HG02852 (cell line): Measurements from ENCODE around the gene ALKBH5.

ENCODE experiments used
- ATAC-seq: cut with Tn5 transposase; IDR thresholded peaks from one replicate; pipeline ENCODE4 v1.9.1; 2021; ENCODE audit warnings: mild to moderate bottlenecking, moderate library complexity; ENCODE audit not compliant: unreplicated experiment

Gene ALKBH5

DNA sequence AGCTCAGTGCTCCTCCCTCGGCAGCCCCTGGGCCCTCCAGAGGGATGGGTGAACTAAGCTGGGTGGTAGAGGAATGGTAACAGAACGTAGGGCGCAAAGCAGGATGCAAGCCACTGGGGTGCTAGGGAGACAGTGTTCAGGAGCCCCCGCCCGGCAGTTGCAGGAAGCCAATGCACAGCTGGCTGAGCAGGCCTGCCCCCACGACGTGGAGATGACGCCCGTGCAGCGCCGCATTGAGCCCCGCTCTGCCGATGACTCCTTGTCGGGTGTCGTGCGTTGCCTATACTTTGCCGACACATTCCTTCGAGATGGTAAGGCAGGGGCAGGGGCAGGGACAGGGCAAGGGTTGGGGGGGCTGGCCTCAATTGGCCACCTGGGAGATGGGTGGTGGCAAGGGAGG, 54.7 kb downstream of the ALKBH5 start:
- no peak for ATAC-seq

DNA sequence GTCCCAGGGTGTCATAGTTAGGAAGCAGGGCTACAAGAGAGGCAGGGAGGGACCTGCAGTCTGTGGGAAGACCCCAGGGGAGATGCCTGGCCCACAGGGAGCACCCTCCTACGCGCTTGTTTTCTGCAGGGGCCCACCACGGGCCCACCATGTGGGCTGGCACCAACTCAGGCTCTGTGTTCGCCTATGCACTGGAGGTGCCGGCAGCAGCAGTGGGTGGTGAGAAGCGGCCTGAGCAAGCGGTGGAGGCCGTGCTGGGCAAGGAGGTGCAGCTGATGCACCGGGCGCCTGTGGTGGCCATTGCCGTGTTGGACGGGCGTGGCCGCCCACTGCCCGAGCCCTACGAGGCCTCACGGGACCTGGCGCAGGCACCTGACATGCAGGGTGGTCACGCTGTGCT, 56.8 kb downstream of the ALKBH5 start:
- ATAC-seq: no peak

DNA sequence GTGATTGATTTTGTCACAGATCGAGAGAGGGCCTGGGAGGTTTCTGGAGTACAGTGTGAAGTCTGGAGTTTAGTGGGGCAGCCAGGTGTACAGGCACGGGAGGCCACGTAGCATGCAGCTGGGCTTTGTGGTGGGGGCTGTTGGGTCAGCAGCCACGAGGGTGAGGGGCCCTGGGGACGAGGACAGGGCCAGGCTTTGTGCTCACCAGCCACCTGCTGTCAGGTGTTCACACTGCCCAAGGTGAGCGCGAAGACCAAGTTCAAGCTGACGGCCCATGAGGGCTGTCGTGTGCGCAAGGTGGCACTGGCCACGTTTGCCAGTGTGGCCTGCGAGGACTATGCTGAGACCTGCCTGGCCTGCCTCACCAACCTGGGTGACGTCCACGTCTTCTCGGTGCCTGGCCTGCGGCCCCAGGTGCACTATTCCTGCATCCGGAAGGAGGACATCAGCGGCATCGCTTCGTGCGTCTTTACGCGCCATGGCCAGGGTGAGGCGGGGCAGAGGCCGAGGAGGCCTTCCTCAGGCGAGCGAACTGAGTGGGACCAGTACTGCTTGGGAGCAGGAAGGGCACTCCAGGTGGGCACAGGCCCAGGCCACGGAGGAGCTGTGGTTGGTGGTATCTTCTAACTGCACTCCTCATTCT, 57.7 kb downstream of the ALKBH5 start:
- no peak for ATAC-seq

DNA sequence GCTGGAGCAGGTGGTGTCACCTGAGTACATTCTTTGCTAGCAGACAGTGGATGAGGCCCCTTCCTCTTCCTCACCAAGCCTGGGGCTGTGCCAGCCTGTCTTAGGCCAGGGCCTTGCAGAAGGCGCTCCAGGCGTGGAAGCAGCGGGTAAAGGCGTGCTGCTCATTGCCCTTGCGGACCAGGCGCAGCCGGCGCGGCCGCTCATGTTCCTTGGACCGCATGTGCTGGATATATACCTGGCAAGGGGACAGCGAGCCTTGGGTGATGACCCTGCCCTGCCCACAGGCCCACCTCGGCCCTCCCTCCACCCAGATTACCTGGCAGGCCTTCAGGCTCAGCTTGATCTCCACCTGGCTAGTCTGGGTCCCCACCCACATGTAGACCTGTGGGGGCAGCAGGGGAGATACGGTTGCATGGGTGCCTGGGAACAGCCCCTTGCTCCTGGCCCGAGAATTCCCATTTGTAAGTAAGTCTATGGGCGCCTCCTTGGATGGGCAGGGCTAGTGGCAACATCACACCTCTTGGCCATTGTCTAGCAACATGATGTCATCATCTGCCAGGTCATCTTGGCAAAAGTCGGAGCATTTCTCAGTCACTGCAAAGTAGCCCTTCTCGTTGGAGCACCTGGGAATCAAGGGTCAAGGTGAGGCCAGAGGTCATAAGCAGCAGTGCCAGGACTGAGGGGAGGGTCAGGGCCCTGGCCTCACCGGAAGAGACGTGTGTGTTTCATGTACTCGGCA, 61.6 kb downstream of the ALKBH5 start:
- ATAC-seq: no peak

DNA sequence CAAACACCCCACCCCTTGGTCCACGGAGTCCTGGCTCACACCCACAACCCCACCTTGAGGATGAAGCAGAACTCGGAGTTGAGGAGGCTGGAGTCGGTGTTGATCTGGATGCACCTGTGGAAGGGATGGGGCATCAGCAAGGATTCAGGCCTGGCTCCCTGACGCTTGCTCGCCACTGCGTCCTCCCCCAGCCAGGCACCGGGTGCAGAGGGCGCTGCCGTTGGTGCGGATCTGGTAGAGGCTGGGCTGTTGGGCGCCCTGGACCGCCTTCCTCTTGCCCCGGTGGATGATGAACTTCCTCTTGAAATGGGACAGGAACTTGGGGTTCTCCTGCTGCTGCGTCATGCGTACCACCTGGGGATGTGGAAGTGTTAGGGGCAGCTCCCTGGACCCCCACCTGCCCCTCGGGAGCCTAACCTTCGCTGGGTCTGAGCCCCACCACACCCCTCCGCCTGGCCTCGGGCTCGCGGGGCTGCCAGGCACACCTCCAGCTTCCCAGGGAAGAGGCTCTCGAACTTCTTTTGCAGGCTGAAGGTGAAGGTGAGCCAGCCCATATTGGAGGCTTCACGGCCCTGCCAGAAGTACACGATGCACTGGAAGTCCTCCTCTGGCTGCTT, 62.6 kb downstream of the ALKBH5 start:
- ATAC-seq: no peak

DNA sequence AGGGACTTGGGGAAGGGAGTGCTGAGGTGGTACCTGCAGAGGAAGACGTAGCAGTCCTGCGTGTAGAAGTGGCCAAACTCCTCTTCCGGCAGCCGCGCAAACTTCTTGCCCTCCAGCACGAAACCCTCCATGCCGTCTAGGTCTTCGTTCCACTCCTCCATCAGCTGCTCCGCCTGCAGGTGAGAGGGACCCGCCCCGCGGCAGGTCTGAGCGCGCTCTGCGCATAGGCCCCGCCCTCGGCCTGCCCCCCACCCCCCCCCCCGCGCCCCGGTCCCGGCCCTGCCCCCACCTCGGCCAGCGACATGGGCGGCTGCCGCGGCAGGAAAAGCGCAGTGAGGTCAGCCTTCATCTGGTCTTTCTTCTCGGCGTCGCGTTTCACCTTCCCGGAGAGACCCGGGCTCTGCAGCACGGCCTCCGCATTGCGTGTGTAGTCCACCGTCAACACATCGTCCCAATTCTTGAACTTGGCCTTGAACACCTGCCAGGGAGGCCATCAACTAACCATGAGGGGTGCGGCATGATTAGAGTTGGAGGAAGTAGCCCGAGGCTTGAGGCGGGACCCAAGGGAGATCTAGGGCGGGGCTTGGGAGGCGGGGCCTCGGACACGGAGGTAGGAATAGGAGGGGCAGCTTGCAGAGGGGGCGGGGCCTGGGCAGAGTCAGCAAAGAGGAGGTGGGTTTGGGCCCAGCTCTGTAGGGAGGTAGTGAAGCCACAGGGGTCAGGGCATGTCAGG, 63.4 kb downstream of the ALKBH5 start:
- ATAC-seq: no peak

DNA sequence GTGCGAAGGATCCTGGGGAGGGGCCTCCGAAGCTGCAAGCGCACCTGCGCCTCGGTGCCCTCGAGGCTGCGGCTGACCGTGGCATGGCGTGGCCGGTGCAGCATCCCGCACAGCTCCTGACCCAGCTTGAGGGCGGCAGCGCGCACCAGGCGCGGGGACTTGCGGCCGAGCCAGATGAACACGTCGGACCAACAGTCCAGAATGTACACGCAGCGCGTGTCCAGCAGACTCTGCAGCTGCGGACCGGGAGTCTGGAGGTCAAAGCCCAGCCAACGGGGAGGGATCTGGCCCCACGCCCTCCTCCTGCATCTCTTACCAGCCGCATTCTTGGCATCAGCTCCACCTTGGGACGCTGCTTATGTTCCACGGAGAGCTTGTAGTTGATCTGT, 64.0 kb downstream of the ALKBH5 start:
- ATAC-seq: no peak

DNA sequence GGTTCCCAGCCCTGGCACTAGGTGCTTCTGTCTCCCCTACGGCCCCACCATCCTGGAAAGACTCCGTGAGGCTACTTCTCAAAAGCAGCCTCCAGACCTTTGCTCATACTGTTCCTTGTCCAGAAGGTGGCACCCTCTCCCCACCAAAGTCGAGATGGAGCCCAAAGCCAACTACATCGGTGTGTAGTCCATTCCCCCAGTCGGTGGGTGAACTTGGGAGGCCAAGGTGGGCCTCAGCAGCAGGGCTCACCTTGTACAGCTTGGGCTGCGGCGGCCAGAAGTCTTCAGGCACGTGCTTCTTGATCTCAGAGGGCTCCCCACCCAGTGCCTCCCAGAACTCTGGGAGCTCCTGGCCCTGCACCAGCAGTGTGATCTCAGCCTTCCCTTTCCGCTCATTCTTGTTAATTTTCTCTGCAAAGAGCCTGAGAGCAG, 64.7 kb downstream of the ALKBH5 start:
- no peak for ATAC-seq

DNA sequence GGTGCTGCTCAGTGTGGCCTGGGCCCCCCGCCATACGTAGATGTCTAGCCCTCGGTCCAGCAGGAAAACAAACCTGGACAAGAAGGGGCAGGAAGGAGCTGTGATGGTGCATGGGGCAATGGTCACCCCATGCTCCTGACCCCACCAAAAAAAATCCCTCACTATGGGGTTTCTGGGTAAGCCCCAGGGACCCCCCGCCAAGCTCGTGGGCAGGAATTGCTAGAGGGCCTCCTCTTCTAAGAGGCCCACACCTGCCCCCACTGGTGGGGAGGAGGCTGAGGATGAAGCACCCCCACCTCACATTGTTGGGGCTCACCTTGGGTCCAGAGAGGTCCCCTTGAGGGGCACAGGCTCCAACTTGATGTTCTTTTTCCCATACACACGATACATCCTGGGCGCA, 65.2 kb downstream of the ALKBH5 start:
- ATAC-seq: no peak

DNA sequence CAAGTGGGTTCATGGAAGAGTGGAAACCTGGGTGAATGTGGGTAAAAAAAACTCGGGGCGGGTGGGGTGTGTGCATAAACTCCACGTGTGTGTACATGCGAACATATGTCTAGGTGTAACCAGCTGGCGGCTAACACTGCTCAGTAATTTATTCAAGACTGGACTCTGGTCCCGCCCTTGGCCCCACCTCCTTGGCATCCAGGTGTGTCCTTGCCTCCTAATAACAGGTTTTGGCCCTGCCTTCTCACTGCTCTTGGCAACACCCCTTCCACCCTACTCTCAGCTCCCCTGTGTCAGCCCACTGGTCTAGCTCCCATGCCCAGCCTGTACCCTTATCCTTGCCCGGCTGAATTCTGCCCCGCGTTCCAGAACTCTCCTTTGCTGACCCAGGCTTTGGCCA, 66.6 kb downstream of the ALKBH5 start:
- no peak for ATAC-seq

DNA sequence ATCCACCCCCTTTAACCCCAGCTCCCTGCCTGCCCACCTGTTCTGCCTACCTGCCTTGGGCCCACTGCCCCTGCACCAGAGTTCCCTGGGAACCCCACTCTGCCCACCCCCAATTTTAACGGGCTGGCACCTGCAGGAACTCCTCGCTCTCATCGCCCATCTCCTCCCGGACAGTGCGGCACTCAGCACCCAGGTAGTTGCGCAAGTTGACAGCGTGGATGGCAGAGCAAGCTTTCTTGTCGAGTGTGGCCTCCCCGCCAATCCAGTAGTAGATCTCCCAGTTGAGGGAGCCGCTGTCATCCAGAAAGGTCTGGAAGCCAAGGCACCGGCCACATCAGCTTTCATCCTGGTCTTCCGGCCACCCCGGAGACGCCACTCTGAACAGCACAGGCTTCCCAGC, 67.1 kb downstream of the ALKBH5 start:
- no peak for ATAC-seq

DNA sequence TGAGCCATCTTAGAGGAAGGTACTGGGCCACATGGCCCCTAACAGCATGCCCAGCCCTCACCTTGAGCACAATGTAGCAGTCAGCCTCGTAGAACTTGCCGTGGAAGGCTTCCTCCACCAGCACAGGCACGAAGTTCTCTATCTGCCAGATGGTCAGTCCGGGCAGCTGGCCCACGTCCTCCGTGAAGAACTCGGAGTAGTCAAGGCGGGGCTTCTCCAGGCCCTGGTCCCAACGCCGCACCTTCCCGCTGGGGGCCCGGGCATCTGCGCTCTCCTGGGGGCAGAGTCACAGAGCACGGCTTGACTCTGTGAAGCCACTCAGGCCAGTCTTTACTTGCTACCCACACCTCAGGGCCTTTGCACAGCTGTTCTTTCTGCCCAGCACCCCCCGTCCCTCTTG, 67.6 kb downstream of the ALKBH5 start:
- no peak for ATAC-seq

DNA sequence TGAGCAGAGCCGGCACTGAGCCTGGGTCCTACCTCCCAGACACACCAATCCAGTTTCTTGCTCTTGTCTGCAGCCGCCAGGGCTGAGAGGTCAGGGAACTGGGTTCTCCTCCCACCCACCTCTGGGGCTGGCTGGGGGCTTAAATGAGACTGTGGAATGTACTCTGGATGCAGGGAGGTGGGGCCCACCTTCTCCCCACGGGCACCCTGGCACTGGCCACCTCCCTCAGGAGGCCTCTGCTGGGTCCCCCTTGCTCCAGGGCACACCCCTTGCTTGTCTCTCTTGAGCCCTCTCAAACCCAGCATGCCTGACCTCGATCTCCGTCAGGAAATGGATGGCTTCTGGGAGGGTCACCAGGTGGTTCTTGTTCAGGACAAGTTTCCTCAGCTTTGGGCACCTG, 68.5 kb downstream of the ALKBH5 start:
- ATAC-seq: no peak

DNA sequence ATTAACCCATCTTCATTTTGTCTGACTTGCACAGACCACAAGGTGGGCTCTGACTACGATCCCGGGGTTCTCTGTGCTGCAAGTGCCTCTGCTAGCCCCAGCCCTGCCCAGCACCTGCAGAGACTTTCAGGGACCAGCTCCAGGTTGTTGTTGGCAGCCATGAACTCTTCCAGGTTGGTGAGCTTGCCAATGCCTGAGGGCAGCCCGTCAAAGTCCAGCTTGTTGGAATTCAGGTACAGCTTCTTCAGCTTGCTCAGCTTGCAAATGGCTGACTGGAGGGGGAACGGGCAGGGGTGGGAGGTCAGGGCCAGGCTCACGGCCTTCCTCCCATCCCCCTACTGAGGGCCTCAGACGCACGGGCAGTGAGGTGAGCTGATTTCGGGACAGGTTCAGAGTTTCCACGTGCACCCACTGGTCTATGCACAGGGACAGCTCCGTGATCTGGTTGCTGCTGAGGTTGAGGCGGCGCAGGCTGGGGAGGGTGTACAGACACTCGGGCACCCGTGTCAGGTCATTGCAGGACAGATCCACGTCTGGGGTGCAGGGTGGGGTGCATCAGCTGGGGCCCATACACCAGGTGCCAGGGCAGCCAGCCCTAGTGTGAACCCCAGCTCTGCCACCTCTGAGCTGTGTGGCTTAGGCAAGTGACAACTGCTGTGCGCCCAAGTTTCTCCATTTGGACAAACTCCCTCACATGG, 69.7 kb downstream of the ALKBH5 start:
- no peak for ATAC-seq

DNA sequence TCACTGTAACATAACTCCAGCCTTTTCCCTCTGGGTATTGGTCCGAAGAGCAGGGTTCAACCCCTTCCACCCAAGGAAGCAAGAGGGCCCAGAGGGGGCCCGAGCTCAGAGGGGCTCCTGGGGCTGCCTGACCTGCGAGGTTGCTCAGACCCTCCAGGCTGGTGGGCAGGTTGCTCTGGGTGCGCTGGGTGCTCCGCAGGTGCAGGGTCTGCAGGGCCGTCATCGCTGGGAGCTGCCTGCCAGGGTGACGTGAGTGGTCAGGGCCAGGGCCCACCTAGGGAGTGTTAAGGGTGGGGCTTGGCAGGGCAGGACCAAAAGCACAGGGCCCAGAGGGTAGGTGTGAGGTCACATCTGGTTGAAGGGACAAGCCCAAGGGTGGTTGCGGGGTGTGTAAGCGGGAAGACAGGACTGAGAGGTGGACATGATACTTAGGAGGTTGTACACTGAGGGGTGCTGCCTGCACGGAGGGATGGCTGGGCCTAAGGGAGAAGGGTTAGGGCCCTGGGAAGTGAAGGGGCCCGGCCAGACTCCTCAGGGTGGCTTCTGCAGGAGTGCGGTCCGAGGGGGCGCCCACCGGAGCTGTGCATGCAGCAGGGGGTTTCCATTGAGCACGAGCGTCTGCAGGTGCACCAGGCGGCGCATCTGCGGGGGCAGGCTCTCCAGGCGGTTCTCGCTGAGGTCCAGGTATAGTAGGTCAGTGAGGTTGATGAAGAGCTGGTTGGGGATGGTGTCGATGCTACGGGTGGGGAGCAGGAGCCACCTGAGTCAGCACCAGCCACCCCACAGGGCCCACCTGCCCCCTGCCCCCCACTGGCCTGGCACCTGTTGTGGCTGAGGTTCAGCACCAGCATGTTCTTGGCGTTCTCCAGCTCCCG, 70.6 kb downstream of the ALKBH5 start:
- ATAC-seq: no peak

DNA sequence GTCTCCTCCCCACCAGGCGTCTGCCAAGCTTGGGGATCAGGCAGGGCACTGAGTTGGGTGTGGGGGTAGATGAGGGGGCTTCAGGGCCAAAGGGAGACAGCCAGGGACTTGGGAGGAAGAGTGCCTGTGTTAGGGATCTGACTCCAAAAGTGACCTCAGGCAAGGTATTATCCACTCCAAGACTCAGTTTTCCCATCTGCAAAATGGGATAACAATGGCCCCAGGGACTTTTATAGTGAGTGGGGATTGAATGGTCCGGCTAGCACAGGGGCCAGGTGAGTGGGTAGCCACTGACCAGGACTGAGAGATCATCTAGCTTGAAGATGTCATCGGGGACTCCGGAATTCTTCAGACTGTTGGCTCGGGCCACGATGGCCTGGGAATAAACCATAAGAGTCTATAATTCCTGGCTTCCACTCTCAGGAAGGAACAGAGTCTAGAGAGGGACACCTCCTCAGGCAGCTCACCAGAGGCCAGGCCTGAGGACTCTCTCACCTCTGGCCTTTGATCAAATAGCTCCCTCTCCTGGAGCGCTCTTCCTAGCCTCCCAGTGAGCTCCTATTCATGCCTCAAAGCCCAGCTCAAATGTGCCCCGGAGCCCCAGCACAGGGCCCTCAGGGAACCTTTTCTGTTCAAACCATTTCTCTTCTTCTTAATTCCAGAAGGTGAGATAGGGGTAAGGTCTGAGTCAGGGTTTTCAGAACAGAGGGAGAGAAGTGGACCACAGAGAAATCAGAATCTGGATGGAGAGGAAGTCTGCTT, 71.4 kb downstream of the ALKBH5 start:
- no peak for ATAC-seq

DNA sequence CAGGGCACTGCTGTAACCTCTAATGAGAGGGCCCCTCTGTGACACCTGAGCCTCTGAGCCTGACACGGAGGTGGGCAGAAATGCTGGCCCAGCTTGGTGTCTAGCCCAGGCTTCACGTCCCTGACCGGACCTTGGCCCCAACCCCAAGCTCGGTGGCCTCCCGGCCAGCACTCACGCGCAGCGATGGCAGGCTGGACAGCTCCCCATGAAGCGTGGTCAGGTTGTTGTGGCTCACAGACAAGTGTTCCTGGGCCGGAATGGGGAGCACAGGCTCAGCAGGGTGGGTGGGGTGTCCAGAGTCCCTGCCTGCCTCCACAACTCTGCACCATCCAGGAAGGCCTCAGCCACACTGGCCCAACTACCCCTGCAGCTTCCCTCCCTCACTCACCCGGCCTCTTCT, 72.7 kb downstream of the ALKBH5 start:
- ATAC-seq: no peak

DNA sequence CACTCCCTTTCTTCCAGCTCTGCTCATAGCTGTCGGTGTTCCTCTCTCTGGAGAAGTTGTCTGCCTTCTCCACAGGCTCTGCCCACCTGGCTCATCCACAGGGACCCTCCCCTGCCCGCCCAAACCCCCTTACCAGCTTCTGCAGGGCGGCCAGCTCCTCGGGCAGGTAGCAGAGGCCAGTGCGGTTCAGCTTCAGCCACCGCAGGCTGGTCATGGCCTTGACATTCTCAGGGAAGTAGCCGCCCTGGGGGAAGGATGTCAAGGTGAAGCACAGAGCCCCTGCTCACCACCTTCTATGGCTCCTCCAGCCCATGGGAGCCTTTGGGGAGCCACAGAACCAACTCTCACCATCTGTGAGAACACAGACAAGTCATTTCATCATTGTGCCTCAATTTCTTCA, 73.1 kb downstream of the ALKBH5 start:
- ATAC-seq: no peak

DNA sequence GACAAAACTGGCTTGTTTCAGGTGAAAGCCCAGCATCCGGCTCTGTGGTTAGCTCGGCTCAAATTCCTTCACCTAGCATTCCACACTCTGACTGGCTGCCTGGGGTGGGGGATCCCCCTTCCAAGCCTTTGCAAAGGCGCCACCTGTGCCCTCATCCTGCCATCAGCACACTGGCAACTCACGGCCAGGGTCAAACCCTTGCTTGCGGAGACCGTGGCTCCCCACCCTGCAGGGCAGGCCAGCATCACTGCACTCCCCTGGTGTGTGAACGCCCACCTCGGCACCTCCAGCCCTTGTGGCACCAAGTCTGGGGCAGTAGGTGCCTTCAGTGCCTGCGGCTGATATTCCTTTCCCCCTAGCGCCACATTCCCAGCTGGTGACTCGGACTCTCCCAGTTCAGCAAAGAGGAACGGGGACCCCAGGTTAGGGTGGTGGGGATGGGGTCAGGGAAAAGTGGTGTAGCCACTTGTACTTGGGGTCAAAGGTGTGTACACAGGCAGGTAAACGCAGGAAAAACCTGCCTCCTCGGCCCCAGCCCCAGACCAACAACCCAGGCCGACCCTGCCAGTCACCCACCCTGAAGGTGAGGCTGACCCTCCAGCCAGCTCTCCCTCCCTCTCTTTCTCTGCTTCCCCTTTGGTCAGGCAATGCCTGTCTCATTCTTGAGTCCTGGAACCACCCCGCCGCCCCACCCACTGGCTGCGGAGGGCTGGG, 73.8 kb downstream of the ALKBH5 start:
- no peak for ATAC-seq
